LNCaP clone FGC (cell line): ENCODE results near the gene SSH2.

Source experiments
- DNase-seq: peaks from one replicate; pipeline ENCODE4 v3.0.0-alpha.2; 2011; ENCODE audit warnings: low read depth
- H3K4me3 ChIP-seq: 2 replicates; pipeline ENCODE4 v1.5.1; 2011; ENCODE audit warnings: mild to moderate bottlenecking, low read depth, low read length, control low read depth
- CTCF ChIP-seq: IDR thresholded peaks from 2 replicates; pipeline ENCODE4 v1.5.1; 2012; ENCODE audit warnings: mild to moderate bottlenecking; ENCODE audit not compliant: control insufficient read depth, insufficient read depth; ENCODE audit errors: extremely low read depth

Gene SSH2

GRCh38 chr17:29617481-29618271 is 312.4 kb downstream of the SSH2 start:
- TF ChIP-seq CTCF, result no peak

DNA sequence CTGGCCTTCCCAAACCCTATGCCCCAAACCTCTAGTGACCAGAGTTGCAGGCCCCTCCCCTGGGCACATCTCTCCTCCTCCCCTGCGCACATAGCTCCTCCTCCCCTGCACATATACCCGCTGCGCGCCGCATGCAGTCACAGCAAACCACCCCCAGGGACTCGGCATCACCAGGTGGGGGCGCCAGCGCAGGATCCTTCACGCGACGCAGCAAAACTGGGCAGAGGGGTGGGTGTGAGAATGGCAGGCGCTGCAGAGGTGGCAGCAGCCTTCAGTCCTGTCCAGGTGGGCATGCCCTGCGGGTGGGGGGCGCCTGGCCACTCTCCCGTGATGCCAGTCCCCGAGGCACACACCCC is 312.9 kb downstream of the SSH2 start:
- no peak overlapping the region for H3K4me3 ChIP-seq
- DNase-seq, result no peak
- 0 out of 2 replicates have a peak, but pooled peaks have one; percentile 12 for TF ChIP-seq CTCF

More at GRCh38 chr17:29617481-29618271, 312.4 kb downstream of the SSH2 start:
- no peak for DNase-seq
- H3K4me3 ChIP-seq, result no peak overlapping the region

GRCh38 chr17:29616300-29617048 is 313.6 kb downstream of the SSH2 start:
- H3K4me3 ChIP-seq, result no peak overlapping the region
- DNase-seq, result no peak
- TF ChIP-seq CTCF, result no peak

GRCh38 chr17:29615492-29616299 is 314.3 kb downstream of the SSH2 start:
- no peak for DNase-seq
- H3K4me3 ChIP-seq, result no peak overlapping the region
- TF ChIP-seq CTCF, result no peak

DNA sequence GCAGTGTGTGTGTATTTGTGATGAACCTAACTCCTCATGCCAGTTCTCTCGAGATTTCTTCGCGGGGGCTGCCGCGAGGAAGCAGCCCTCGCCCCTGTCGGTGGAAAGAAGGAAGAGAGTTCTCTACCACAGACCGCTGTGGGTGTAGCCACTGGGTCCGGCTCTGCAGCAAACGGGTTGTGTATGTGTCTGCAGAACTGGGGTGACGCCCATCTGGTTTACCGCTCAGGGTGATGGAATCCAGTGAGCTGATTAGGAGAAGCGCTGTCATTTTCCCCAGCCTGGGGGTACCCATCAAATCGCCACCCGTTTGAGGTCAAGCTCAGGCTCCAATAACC is 315.0 kb downstream of the SSH2 start:
- H3K4me3 ChIP-seq, result no peak overlapping the region
- no peak for TF ChIP-seq CTCF
- DNase-seq, result no peak

DNA sequence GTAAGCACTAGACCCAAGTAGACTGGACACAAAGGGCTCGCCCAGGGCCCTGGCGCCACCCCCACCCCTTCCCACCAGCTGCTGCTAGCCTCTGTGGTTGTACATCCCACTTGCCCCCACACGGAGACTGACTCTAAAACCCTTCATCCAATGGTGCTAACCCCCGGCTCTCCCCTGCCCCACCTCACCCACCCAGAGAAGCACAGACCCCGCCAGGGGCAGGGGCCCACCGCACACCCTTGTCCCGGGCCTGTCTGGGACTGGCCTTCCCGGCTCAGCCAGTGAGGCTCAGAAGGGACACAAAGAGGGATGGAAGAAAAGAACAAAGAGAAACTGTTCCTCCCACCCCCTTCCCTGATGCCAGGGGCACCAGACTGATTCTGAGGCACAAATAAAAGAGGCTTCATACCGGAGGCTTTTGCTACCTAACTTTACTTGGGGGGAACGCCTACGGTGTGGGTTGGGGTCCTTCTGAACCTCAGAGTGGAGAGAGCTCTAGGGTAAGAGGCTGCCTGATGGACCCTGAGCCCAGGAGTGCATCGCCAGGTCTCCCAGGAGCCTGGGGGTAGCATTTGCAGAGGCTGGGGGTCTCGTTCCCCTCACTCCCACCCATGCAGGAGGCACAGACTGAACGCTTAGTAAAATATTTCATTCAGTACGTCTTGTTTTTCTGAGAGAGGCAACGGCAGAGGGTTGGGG is 315.5 kb downstream of the SSH2 start:
- H3K4me3 ChIP-seq, result no peak overlapping the region
- no peak for DNase-seq
- no peak for TF ChIP-seq CTCF
